Ecto neural progenitor cell (in vitro differentiated cells): ENCODE results near the gene GCN1.
"Not testable (repeated sequence)": the region's sequence is repeated elsewhere in the genome, so short reads cannot be mapped to it uniquely, and the experiment has no call there.

Experiments
- DNase-seq: peaks from one replicate; pipeline ENCODE4 v3.0.0-alpha.2; 2018; ENCODE audit warnings: low spot score

Gene GCN1

DNA sequence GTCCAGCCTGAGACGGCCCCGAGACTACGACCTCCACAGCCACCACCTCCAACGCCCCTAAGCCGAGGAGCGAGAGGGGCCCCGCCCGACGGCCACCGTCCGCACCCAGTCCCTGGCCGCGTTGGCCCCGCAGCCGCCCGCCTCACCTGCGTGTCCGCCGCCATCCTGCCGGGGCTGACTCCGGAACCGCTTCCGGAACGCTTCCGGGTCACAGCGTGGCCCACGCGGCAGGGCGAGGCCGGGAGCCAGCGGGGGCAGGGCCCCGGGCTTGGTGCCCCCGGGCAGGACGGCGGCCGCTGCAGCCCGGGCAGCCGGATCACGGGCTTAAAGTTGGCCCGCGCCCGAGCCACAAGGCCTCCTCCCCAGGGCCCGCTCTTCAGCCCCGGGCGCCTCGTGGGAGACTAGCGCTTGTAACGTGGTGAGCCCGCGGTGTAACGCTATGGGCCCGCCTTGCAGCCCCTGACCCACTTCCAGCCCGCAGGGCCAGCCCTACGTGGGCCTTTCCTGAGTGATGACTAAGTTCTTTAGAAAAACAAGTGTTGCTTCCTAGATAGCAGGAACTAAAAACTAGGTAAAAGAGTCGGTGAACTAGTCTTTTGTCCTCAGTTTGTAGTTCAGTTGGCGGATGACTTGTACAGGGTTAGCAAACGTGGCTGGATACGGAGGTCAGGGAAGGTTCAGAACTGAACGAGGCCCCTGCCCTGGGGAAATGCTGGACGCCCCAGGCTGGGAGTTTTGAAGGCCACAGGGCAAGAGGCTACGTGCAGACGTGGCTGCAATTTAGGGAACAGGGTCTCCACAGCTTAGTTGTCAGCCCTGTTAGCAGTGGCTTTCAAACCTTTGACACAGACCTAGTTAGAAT, at the start of gene GCN1:
GCN1 (minus strand) TSS at position 182 of the 862 bp plus-strand sequence; CDS start at position 164, 18 bp downstream.
- peak; percentile 93 for DNase-seq

GRCh38 chr12:120242971-120243699, 48.6 kb upstream of the GCN1 start:
- peak; percentile 52 for DNase-seq

DNA sequence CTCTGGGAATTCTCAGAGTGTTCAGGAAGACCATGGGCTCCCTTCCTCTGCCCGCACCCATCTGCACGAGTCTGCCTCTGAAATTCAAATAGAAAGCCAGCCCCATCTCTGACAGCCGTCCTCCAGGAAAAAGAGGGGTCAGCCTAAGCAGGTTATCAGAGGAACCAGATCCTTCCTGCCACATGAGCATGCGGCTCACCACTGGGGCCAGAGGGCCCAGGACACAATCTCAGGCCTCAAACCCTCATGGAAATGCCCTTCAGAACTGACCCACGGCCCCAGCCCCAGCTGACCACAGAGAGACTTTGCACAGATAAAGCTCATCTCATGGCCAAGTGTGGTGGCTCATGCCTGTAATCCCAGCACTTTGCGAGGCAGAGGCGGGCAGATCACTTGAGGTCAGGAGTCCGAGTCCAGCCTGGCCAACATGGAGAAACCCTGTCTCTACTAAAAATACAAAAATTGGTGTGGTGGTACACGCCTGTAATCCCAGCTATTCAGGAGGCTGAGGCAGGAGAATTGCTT, 47.8 kb upstream of the GCN1 start:
- no peak for DNase-seq

DNA sequence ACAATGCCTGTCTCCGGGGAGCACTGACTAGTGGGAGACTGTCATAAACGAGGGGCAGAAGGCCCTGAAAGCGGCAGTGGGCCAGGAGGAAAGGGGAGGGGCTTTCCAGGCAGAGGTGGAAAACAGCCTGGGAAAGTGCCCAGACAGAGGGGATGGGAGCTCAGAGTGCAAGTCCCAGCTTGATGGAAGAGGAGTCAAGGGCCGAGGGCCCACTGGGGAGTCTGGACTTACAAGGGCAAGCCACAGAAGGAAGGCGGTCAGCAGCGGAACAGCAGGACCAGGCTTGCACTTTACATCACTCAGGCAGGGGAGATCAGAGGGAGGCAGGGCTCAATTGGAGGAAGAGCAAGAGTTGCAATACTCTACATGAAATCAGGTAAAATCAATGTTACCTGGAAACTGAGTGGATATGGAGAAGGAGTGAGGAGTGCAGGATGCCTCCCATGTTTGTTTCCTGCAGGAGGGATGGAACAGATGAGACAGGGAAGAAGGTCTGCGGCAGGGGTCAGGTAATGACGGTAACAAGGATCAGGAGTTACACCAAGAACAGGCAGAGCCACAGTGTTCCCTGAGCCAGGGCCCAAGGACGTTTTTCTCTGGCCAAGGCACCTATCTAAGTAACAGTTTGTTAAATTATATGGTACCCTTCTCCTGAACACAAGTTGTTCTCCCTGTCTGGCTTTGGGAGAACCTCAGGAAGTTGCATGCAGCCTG, 47.2 kb upstream of the GCN1 start:
- peak; percentile 48 for DNase-seq

DNA sequence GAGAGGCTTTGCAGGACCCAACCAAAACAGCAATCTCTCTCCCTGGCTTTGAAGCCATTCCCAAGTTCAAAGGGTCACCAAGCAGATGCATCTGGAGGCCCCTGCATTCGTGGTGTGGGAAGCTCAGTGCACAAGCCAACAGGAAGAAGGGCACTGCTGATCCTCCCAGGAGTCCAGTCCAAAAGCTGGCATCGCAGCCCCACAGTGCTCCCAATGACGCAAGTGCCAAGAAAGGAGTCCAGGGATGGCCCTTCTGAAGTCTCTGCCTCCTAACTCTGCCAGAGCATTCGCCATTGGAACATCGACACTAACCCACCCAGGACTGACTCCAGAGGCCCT, 45.9 kb upstream of the GCN1 start:
- DNase-seq, result no peak

DNA sequence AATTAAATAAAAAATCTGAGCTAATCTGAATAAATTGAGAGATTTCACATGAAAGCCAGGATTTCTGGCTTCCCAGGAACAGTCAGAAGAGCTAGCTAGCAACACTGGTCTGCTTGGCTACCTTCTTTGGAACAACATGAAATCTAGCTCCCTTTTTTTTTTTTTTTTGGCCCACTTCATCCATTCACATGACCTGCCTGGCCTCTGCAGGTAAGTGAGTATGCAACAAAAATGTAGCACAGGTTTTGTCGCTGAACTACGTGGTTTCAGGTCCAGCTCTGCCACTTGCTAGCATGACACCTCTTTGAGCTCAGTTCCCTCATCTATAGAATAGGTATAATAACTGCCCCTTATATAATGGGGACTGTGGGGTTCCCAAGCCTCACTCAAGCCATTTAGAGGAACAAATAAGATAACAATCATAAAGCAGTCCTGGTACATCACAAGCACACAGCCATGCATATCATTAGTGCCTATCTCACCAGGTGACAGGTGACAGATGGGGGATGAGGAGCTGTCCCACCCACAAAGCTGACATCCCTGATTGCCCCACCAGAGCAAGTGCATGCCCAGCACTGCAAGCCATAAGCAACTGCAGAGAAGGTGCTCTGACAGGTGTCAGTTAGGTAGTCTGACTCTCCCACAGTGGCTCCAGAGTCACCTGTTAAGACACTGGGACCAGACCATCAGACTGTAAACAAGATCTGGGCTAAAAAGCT, 45.4 kb upstream of the GCN1 start:
- no peak for DNase-seq

- no peak for DNase-seq
These were observed 44.4 kb upstream of the GCN1 start for GRCh38 chr12:120238839-120239445.

DNA sequence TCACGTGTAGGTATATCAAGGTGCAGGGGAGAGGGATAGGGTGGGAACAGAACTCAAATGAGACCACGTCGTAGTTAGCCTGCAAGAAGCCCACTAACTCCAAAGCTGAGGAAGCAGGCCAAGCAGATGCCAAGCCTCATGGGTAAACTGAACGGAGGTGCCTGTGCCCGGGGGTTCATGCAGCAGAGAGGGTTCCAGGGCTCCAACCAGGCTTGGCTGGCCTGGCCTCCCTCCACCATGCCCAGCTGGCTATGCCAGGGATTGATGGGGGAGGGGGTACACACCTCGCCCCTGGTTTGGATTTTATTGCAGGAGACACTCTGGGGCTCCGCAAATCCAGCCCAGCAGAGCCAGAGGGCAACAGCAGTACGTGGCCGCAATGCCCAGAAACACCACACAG, 43.7 kb upstream of the GCN1 start:
- DNase-seq, result no peak

DNA sequence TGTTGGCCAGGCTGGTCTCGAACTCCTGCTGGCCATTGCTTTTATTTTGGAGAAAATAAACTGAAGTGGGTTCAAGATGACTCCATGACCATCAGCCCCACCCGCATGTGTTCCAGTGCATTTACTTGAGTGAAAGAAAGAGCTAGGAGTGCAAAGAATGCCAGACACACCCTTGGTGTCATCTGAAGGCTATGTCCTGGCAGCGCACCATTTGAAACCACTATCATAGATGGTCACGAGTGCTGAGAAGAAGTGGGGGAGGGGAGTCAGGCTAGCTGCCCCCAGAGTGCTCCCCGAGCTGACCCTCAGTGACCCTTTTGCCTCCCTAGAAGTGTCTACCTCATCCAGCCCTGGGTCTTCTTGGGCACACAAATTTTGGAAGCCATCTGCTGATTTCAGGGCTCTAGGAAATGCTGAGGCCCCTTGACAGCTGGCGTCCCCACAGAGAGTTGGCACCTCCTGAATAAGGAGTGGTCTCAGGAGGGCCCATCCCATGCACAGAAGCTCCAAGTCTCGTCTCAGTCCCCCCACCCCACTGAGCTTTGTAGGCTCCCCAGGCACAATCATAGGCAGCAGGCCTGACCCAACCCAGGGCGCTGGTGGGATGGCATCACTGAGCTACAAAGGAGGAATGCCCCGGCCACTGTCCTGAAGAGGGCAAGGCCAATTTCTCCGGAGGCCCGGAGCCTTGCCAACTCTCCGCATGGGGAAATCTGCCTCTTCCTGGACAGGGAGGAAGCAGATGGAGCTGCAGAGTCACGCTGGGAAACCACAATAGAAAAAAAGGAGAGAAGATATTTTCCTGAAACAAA, 43.1 kb upstream of the GCN1 start:
- DNase-seq, result no peak

DNA sequence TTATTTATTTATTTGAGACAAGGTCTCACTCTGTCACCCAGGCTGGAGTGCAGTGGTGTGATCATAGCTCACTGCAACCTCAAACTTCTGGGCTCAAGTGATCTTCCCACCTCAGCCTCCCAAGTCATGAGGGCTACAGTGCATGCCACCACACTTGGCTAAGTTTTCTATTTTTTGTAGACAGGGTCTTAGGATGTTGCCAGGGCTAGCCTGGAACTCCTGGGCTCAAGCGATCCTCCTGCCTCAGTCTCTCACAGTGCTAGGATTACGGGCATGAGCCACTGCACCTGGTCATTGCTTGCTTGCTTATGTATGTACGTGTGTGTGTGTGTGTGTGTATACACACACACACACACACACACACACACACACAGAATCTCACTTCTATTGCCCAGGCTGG, 42.3 kb upstream of the GCN1 start:
- not testable (repeated sequence) for DNase-seq

DNA sequence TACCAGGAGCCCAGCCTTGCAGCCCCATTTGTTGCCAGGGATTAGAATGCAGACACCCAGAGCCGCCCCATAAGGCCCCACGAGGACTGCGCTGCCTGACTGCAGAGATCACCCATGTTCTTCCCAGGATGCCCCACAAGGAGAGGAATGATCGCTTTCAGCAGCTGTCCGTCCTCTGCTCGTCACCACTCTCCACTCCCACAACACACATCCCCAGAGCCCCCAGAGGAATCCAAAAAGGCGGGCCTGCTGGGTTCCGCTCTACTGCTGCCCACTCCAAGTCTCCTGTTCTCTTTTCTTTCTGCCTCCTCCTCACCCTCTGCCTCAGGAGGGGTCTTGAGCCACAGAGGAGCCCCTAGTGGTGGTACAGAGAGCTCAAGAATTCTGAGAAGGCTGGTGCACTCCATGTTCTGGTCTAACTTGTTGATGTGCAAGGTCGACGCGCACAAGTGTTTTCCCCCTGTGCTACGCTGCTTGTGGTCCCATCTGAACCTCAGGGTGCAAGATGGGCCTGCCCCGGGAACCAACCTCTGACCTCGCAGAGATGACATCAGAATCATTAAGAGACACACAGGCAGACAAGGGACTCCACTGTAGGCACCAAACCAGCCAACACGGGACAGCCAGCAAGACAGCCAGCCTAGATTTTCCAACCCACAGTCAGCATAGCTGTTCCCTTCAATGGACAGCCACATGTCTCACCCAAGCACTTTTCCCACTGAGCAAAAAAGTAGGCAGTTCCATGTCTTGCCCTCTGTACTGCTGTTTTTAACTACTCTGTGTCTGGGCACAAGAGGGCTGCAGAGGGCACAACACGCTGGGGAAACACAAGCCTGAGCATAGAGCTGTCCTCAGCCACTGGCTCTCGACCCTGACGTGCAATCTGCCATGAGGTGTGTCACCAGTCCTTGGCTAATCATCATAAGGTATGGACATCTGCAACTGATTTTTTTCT, 41.1 kb upstream of the GCN1 start:
- no peak for DNase-seq

DNA sequence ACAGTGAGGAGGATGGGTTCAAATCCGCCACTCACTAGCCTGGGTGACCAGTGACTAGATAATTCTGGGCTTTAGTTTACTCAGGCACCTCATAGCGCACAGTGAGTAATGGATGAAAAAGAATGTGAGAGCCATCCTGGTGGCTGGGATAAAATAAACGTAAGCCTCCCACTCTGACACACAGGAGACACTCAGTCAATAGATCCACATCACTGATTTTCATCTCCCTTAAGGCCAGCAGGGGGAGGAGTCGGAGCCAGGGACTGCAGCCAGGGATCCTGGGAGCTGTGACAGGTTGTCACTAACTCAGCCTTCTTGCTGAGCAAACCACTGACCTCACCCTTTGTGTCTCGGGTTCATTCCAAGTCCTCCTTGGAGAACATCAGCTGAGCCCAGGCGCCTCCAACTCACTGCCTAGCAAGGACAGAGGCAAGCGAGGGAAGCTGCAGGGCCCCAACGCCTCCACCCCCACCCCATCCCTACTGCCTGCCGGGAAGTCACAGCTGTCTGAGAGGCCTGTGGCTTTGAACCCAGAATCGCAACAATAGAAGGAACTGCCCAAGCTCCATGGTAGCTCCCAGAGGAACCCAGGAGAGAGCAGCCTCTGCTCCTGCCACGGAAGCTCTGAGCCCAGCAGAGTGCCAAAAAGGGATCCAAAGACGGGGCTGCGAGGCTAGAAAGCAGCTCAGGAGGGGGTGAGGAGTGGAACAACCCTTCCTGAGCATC, 40.3 kb upstream of the GCN1 start:
- no peak for DNase-seq

DNA sequence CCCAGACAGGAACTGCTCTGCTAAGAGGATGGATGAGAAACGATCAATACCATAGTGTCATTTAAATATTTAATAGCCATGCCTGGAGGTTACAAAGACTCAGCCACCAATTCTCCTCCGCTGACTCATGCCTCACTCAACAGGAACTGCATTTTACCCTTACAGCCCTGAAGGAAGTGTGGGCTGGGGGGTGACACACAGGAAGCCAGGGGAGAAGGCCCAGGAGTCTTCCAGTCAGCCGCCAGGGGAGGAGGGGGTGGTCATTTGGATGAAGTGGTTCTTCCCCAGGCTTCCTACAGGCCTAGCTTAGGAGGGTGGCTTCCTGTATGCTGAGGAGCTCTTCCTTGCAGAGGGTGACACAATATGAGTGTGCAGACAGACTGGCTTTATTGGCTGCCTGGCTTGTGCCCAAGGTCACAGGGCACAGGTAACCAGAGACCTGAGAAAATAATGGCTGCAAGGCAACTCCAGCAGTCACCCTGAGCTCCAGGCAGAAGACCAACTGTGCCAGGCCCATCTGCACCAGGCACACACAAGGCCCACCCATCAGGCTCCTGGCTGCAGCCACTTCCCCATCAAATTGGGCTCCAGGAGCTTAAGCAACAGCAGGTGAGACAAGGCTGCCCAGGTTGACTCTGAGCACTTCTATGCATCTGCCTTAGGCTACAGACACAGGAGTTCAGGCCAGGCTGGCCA, 36.9 kb upstream of the GCN1 start:
- peak; percentile 53 for DNase-seq

GRCh38 chr12:120230974-120231315, 36.4 kb upstream of the GCN1 start:
- DNase-seq, result no peak

- DNase-seq, result peak; percentile 85
These were observed 35.9 kb upstream of the GCN1 start for GRCh38 chr12:120230326-120230973.

DNA sequence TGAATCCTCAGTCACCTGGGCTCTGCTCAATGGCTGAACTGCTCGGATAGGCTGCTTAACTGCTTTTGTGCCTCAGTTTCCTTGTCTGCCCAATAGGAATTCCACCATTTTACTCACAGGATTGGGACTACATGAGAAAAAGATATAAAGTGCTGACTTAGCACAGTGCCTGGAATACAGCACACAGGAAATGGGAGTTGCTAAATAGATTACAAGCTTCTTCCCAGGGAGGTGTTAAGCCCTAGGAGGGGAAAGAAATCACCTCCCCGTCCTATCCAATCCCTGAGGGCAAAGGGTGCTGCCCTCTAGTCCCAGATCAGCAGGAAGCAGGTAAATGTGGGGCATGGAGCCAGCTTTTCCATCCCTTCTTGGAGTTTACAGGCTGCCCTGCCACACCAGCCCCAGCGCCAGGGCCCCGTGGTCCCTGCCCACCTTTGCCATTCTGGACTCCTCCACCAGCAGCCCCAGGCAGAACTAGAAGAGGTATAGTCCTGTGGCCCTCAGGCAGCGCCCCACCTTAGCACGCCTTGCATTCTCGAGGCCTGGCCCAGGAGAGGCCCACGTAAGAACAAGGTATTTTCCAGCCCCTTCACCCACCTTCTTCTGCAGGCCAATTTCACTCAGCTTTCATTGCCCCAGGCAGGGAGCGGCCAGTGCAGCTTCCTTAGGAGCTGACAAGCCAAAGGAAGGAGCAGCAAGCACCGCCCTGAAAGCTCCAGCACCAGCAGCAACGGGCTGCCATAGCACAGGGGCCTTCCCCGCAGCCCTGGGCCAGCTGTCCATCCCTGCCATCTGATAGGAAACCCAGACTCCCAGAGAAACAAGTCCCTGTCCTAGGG, 35.2 kb upstream of the GCN1 start:
- DNase-seq, result peak; percentile 73

- no peak for DNase-seq
These were observed 34.6 kb upstream of the GCN1 start for GRCh38 chr12:120229071-120229486.
